GM12878 (cell line): ENCODE results near the gene IRF6. TPM values are rescaled to one million over a fixed set of nuclear protein-coding genes. Genes with fewer than 3 reads are reported as not detected.

ENCODE experiments used
- ATAC-seq: fragments of 200-7000 bp; cut with Tn5 transposase; 3 replicates; pipeline ENCODE4 v1.9.1; 2020; ENCODE audit warnings: mild to moderate bottlenecking, moderate library complexity
- BruUV-seq: library from RNA; stranded (reverse); fragments of 400-500 nt; replicated peaks from 2 replicates; lab custom pipeline; 2021; lab: Mats Ljungman, UMichigan
- CTCF ChIA-PET: fragments of 300-600 bp; sonication (Branson Sonifier 250); formaldehyde crosslinking; extraction: SDS; loops from one replicate; lab custom pipeline; 2021; ENCODE audit warnings: inconsistent platforms; lab: Yijun Ruan, JAX
- POLR2A ChIA-PET: fragments of 350-600 bp; formaldehyde crosslinking; extraction: SDS; loops from one replicate; lab custom pipeline; 2021; ENCODE audit warnings: inconsistent platforms; lab: Charles Lee
- RAD21 ChIA-PET: fragments of 300-600 bp; sonication (Branson Sonifier 250); formaldehyde crosslinking; loops from one replicate; lab custom pipeline; 2023; ENCODE audit warnings: antibody characterized with exemption; ENCODE audit not compliant: unreplicated experiment; lab: Charles Lee
- SMC1A ChIA-PET: fragments of 300-600 bp; sonication (Branson Sonifier 250); formaldehyde crosslinking; loops from one replicate; lab custom pipeline; 2023; ENCODE audit not compliant: unreplicated experiment, uncharacterized antibody; lab: Charles Lee
- DNase-seq: peaks from one replicate; pipeline ENCODE4 v3.0.0-alpha.2; 2011; ENCODE audit warnings: low read depth, low spot score
- FAIRE-seq: peaks from 3 replicates; lab custom pipeline; 2011; peaks lifted over from hg19 to GRCh38; lab: Jason Lieb, UNC
- H2AFZ ChIP-seq: 2 replicates; pipeline ENCODE4 v1.6.0; 2011; ENCODE audit warnings: low read depth, low read length, control low read depth; ENCODE audit not compliant: control insufficient read depth
- H3K27ac ChIP-seq: 2 replicates; pipeline ENCODE4 v1.5.1; 2011; ENCODE audit warnings: control low read depth; ENCODE audit not compliant: control insufficient read depth, insufficient read depth
- H3K27me3 ChIP-seq, 2 experiments: replicated peaks in 1 of 2; 2 replicates each; pipeline versions ENCODE4 v1.6.0 to v1.6.1; 2011; ENCODE audit warnings: low read length in 1 of 2; ENCODE audit not compliant: control insufficient read depth in 2 of 2, insufficient read depth in 2 of 2
- H3K36me3 ChIP-seq, 2 experiments: 2 replicates each; pipeline ENCODE4 v1.5.1; 2011; ENCODE audit warnings: low read length in 1 of 2; ENCODE audit not compliant: control insufficient read depth in 2 of 2, insufficient read depth in 2 of 2
- H3K4me1 ChIP-seq: 2 replicates; pipeline ENCODE4 v1.6.1; 2011; ENCODE audit warnings: mild to moderate bottlenecking, low read length, moderate library complexity, mixed read lengths; ENCODE audit not compliant: control insufficient read depth, insufficient read depth
- H3K4me2 ChIP-seq: 2 replicates; pipeline ENCODE4 v1.6.0; 2011; ENCODE audit warnings: control low read depth; ENCODE audit not compliant: control insufficient read depth, insufficient read depth
- H3K4me3 ChIP-seq: fragments of 200-600 bp; sonication (generic); 2 replicates; pipeline ENCODE4 v1.5.1; 2016
- H3K79me2 ChIP-seq: 2 replicates; pipeline ENCODE4 v1.6.0; 2011; ENCODE audit warnings: low read length; ENCODE audit not compliant: control insufficient read depth, insufficient read depth
- H3K9ac ChIP-seq: 2 replicates; pipeline ENCODE4 v1.8.0; 2011; ENCODE audit warnings: low read length, control low read depth, mixed read lengths; ENCODE audit not compliant: control insufficient read depth, insufficient read depth
- H3K9me3 ChIP-seq: replicated peaks from 3 replicates; pipeline ENCODE4 v1.5.1; 2011; ENCODE audit warnings: mild to moderate bottlenecking, low read length; ENCODE audit not compliant: control insufficient read depth, insufficient read depth
- H4K20me1 ChIP-seq: 2 replicates; pipeline ENCODE4 v1.6.0; 2011; ENCODE audit not compliant: control insufficient read depth, insufficient read depth
- ASH2L ChIP-seq: fragments of 300-600, 200-600 bp; sonication (generic); IDR thresholded peaks from 2 replicates; pipeline ENCODE4 v1.6.1; 2017; ENCODE audit warnings: low read depth, mild to moderate bottlenecking, borderline replicate concordance
- BCLAF1 ChIP-seq: fragments of 450-650 bp; IDR thresholded peaks from 2 replicates; pipeline ENCODE4 v1.6.1; 2017; ENCODE audit warnings: antibody characterized with exemption, mild to moderate bottlenecking, moderate library complexity
- CTCF ChIP-seq, 3 experiments: IDR thresholded peaks in 2 of 3; conservative IDR thresholded peaks in 1 of 3; 2 replicates each; pipeline ENCODE4 v1.5.1; 2011; ENCODE audit warnings: low read depth in 3 of 3, low read length in 3 of 3, mild to moderate bottlenecking in 3 of 3, control low read depth in 2 of 3, moderate library complexity in 2 of 3, inconsistent platforms in 1 of 3, mixed read lengths in 1 of 3; ENCODE audit not compliant: control insufficient read depth in 2 of 3, insufficient read depth in 1 of 3; ENCODE audit errors: extremely low read depth in 1 of 3
- EGR1 ChIP-seq, 2 experiments: IDR thresholded peaks; 1 replicate in 1 of 2; 2 replicates in 1 of 2; pipeline ENCODE4 v1.6.1; 2011 to 2012; ENCODE audit warnings: low read depth in 2 of 2, low read length in 2 of 2, borderline replicate concordance in 1 of 2, mild to moderate bottlenecking in 1 of 2, moderate library complexity in 1 of 2
- JUND ChIP-seq: IDR thresholded peaks from 2 replicates; pipeline ENCODE4 v1.6.1; 2012; ENCODE audit warnings: low read depth, mild to moderate bottlenecking, low read length, improper control_type of control experiment, moderate library complexity
- MTA2 ChIP-seq: fragments of 450-650 bp; IDR thresholded peaks from 2 replicates; pipeline ENCODE4 v1.6.1; 2016; ENCODE audit warnings: low read depth, mild to moderate bottlenecking, moderate library complexity
- NRF1 ChIP-seq: conservative IDR thresholded peaks from 2 replicates; pipeline ENCODE4 v1.6.1; 2011; ENCODE audit warnings: mild to moderate bottlenecking, low read depth, low read length, improper control_type of control experiment
- PML ChIP-seq: IDR thresholded peaks from 2 replicates; pipeline ENCODE4 v1.6.1; 2012; ENCODE audit warnings: low read length, inconsistent platforms
- RCOR1 ChIP-seq: conservative IDR thresholded peaks from 2 replicates; pipeline ENCODE4 v1.6.1; 2012; ENCODE audit warnings: low read depth, low read length, improper control_type of control experiment
- SMAD1 ChIP-seq: fragments of 450-650 bp; IDR thresholded peaks from 2 replicates; pipeline ENCODE4 v1.6.1; 2018; ENCODE audit warnings: mild to moderate bottlenecking, low read depth; ENCODE audit not compliant: partially characterized antibody
- SMARCA5 ChIP-seq: fragments of 450-650 bp; IDR thresholded peaks from 2 replicates; pipeline ENCODE4 v1.6.1; 2017; ENCODE audit warnings: mild to moderate bottlenecking
- STAT3 ChIP-seq: IDR thresholded peaks from 2 replicates; pipeline ENCODE4 v1.6.1; 2011; ENCODE audit warnings: low read depth, low read length, improper control_type of control experiment
- USF2 ChIP-seq: IDR thresholded peaks from 2 replicates; pipeline ENCODE4 v1.6.1; 2011; ENCODE audit warnings: low read depth, low read length, improper control_type of control experiment, borderline replicate concordance
- YY1 ChIP-seq: IDR thresholded peaks from 2 replicates; pipeline ENCODE4 v1.6.1; 2011; ENCODE audit warnings: low read depth, mild to moderate bottlenecking, low read length
- ZNF687 ChIP-seq: fragments of 450-650 bp; IDR thresholded peaks from 2 replicates; pipeline ENCODE4 v1.6.1; 2017; ENCODE audit warnings: mild to moderate bottlenecking, moderate library complexity
- WGBS: methylation state at CpG from one replicate; pipeline ENCODE4 v1.1.6; 2016; ENCODE audit warnings: low lambda C conversion rate; ENCODE audit not compliant: insufficient replicate concordance, insufficient coverage; ENCODE audit errors: missing lambda C conversion rate; 5-methylcytosine and 5-hydroxymethylcytosine counted together
- in situ Hi-C: fragments of 300-500 bp; cut with MboI; formaldehyde crosslinking; loops from 9 replicates; pipeline ENCODE4 v1.14.3; 2018; ENCODE audit warnings: mixed read lengths
- intact Hi-C: fragments of 100-400 bp; cut with micrococcal nuclease; formaldehyde crosslinking; loops from one replicate; pipeline ENCODE4 v1.14.2; 2022; ENCODE audit not compliant: unreplicated experiment
- polyA plus RNA-seq, 11 experiments: library from polyadenylated mRNA; depleted of rRNA in 4 of 11; unstranded in 6 of 11; stranded (reverse) in 5 of 11; fragments of >200 nt; fragmentation: Nextera tagmentation in 4 of 11; fragmentation: Illumina TruSeq in 1 of 11; extraction: Ambion mirVana in 4 of 11; extraction: Trizol in 1 of 11; gene quantifications; 1 replicate in 1 of 11; 2 replicates in 10 of 11; pipeline versions ENCODE4 v1.2.1 to v1.2.3, GENCODE V29; 2011 to 2016; ENCODE audit warnings: inconsistent platforms in 2 of 11, missing spikeins in 2 of 11, low read depth in 1 of 11
- total RNA-seq, 4 experiments: library from RNA; depleted of rRNA in 3 of 4; stranded (reverse); fragments of >200 nt in 3 of 4; fragmentation: Illumina TruSeq in 1 of 4; extraction: Trizol in 1 of 4; gene quantifications; 2 replicates each; pipeline versions ENCODE4 v1.2.1 to v1.2.3, GENCODE V29; 2013 to 2021

The IRF6 gene
- total and polyA plus RNA-seq, 10 of the 15 experiments (the other 5 are each of a cell fraction or from before 2014, with no cell fraction given), result 0.04 to 0.50 (median 0.09) TPM; not detected in 1

DNA sequence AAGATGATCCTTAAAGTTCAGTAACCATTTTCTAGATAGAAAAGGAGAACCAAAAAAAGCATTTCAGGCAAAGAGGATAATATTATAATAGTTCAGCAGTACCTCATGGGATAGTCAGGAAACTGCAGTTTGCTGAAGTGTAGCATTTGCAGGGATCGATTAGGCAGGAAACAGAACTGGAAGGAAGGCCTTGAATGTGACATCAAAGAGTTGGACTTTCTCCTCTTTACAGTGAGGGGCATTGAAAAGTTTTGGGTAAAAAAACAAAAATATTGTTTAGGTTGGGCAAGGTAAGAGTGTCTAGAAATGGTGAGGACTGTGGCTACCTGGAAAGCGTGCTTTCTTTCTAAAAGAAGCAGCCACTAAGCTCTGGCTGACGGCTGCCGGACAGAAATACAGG is 8.0 kb upstream of the IRF6 start:
- Histone ChIP-seq H4K20me1 (no peaks in the 10 kb centered on the region), H3K4me3 (no peak overlapping the region), H3K36me3 (no peaks in the 10 kb centered on the region), H3K9me3 (no peaks in the 10 kb centered on the region), H3K9ac (no peak overlapping the region), H3K4me2 (no peak overlapping the region), H2AFZ (no peak overlapping the region), H3K27ac (no peak overlapping the region), H3K4me1 (no peaks in the 10 kb centered on the region), H3K79me2 (no peaks in the 10 kb centered on the region), H3K27me3 (no peaks in the 10 kb centered on the region)
- BruUV-seq, result no TSS peak
- ATAC-seq, result no peak
- intact Hi-C loops (no loop called here), in situ Hi-C loops (no loop called here)
- ChIA-PET SMC1A (interaction anchor here (0.6 to 7.0 kb wide), 4 partner anchors 10 to 1928 kb away, joined by 3 to 49 read pairs (median 14); no protein-coding TSS in a partner anchor), POLR2A (interaction anchor here (1.1 kb wide), 1 partner anchor 9 kb away, joined by 4 read pairs; no protein-coding TSS in a partner anchor), RAD21 (no interaction called here), CTCF (interaction anchor here (1.3 to 4.7 kb wide), 4 partner anchors 9 to 36 kb away, joined by 3 to 49 read pairs (median 16); partner anchors contain the start of gene UTP25)
- no peak for DNase-seq
- WGBS, result 69% methylated on average over 4 of the region's 4 CpGs
- no peak for FAIRE-seq
- TF ChIP-seq STAT3 (no peak), MTA2 (no peak), PML (no peak), ASH2L (no peak), JUND (no peak), SMAD1 (no peak), ZNF687 (no peak), RCOR1 (no peak), BCLAF1 (no peak), SMARCA5 (no peak), YY1 (no peak), USF2 (no peak), NRF1 (no peak), EGR1 (IDR thresholded peaks at IDR 0.05; ENCODE audit: borderline replicate concordance in 1 of 2, low read depth in 2 of 2, low read length in 2 of 2) (no peak), CTCF (IDR thresholded peaks at IDR 0.05 in 2 of 3, conservative IDR thresholded peaks at IDR 0.05 in 1 of 3; ENCODE audit: control insufficient read depth in 2 of 3, extremely low read depth in 1 of 3, insufficient read depth in 1 of 3, low read depth in 3 of 3, low read length in 3 of 3) (no peak)
